Stimulated activated CD8-positive, alpha-beta memory T cell treated with anti-CD3 and anti-CD28 coated beads, Interleukin-7, amount 100 ng/mL, for 4 hours (primary cell): ENCODE results near the gene STX4.
"Not testable (repeated sequence)": the region's sequence is repeated elsewhere in the genome, so short reads cannot be mapped to it uniquely, and the experiment has no call there.

Experiments
- DNase-seq, 2 donors: peaks; one replicate each; pipeline ENCODE4 v3.0.0-alpha.2; 2020; ENCODE audit warnings: low read depth in 2 of 2

The STX4 gene

DNA sequence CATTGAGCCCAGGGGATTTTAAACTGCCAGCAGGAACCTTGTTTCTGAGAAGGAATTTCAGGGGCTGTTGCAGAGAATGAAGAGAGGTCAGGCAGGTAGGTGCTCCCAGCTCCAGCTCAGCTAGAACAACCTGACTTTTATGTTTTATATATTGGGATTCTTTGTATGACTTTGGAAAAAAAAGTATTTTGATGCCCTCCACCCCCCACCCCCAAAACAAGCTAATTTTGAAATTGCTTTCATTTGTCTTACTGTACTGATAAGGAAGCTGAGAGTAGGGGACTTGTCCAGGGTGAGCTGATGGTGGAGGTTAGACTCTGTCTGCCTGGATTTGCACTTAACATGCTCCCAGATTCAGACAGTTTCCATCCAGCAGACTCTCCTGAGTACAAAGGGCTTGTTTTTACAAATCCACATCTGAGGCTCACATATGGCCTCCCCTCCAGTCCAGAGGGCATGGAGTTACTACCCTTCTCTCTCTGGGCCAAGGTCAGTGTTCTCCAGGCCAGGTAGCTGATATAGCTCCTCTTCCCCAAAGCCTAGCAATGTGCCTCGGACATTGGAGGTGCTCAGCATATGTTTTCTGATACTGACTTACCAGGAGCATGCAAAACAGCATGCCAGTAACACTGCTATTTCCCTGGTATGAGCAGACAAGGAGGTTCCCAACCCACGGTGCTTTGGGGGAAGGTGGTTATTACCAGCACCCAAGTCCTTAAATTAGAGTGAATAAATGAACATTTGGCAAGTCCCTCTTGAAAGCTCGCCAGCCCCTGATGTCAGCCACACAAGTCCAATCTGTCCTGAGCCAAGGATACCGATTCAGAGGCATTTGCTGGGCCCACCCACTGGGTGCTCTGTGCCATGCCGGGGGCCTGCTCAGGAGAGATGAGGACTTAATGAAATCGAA, 34.3 kb upstream of the STX4 start:
- DNase-seq: no peak

DNA sequence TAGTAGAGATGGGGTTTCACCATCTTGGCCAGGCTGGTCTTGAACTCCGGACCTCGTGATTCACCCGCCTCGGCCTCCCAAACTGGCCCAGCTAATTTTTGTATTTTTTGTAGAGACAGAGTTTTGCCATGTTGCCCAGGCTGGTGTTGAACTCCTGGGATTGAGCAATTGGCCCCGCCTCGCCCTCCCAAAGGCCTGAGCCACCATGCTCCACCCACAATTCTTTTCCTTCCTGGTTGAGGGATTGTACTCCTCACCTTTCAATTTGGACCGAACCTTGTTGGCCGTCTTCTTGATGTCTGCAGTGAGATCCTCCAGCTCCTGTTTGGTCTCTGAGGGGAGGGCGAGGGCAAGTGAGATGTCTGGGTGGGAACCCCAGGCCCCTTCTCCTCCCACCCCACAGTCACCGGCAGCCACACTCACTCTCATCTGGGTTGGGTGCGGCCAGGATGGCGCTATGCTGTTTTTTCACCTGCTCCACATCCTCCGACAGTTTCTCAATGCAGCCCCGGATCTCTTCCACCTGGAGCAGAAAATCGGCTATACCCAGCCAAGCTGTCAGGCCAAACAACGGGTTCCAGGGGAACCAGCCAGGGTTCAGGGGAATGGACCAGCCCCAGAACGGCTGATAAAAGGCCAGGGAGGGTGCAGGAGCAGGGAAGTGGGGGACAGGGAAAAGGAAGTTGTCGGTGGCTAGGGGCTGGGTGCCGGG, 32.5 kb upstream of the STX4 start:
- no peak for DNase-seq

DNA sequence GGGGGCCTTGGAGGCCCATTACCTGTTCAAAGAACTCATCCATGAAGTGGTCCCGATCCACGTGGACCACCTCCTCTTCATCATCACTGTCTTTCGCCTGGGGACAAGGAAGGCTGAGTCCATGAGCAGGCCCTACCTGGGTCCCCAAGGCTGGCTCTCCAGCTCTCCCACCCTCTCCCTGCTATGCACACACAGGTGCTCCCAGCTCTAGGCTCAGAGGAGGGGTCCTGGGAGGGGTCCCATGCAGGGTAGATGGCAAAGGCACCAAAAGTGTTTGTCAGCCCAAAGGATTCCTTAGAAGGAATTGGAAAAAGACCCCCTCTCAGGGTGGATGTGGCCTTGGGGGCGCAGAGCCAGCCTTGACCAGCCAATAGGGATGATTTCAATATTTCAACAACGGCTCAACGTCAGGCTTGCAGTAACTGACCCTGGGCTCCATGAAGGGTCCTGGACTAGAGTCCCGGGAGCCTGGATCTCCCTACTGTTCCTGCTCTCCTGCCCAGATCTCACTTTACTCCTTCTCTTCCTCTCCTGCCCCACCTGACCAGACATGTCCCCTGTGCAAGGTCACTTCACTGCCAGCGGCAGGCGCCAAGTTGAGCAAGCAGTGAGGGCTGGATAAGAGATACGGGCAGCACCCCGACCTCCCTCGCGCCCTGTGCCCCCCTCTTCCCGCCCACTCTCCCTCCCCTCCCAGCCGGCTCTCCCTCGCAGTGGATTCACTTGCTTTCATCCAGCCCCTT, 31.7 kb upstream of the STX4 start:
- DNase-seq: no peak

DNA sequence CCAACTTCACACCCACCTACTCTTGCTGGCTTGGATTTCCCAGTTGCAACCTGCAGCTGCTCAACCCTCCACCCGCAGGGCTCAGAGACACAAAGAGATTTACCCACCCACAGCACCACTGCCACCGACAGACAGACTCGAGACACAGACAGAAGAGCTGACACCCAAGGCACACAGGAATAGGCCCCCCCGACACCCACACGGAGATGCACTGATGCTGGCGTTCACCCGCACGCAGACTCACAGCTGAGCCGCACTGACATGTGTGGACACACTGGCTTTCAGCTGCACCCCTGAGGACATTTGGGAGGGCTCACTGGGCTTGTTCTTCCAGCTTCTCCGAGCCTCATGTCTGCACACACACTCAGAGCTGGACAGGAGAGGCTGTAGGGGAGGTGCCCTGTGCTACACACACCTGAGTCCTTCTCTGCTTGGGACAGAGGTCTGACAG, 31.1 kb upstream of the STX4 start:
- DNase-seq: no peak

DNA sequence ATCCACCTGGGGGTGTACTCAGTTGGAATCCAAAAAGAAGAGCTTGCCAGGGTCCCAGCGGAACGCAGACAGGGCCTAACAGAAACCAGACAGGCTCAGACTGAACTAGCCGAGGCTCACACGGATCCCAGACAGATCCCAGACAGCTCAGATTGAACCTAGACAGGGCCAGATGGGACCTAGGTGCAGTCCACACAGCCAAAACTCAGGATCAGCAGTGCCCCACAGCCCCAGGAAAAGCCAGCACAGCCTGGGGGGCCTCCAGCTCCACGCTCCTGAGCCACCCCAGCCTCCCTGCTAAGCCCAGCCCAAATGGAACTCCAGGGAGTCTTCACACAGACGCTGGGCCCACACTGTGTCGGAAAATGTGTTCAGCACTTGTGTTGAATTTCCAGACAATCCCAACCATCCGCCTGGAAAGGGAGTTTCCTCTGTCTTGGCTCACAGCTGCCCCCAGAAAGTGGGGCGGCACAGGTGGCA, 30.5 kb upstream of the STX4 start:
- no peak for DNase-seq

DNA sequence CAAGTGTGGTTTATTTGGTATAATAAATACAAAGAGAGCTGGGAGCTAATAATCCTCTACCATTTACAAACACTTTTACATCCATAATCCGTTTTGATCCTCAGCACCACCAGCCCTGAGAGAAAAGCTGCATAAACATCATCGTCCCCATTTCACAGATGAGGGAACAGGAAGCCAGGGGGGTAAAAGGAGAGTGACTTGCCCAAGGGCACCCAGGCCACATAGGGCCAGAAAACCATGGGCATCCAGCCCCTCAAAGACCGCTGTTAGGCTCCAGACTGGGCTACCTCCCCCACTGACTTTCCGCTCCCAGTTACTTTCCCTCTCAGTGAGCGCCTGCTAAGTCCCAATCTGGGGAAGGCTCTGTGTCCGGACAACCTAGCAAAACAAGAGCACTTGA, 29.6 kb upstream of the STX4 start:
- no peak for DNase-seq

DNA sequence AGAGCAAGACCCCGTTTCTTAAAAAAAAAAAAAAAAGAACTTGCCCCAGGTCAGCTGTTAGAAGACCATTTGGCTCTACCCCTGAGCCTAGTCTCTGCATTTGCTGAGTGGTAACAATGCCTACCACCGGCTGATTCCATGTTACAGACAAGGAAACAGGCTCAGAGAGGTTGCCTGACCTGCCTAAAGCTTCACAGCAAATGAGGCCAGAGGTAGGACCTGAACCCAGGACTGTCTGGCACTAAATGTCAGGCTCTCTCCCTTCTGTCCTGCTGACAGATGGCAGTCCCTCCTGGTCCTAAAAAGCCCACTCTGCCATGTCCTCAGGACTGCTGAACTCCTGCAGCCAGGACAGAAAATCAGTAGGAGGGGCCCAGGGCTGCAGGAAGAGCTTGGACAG, 28.7 kb upstream of the STX4 start:
- DNase-seq: no peak

DNA sequence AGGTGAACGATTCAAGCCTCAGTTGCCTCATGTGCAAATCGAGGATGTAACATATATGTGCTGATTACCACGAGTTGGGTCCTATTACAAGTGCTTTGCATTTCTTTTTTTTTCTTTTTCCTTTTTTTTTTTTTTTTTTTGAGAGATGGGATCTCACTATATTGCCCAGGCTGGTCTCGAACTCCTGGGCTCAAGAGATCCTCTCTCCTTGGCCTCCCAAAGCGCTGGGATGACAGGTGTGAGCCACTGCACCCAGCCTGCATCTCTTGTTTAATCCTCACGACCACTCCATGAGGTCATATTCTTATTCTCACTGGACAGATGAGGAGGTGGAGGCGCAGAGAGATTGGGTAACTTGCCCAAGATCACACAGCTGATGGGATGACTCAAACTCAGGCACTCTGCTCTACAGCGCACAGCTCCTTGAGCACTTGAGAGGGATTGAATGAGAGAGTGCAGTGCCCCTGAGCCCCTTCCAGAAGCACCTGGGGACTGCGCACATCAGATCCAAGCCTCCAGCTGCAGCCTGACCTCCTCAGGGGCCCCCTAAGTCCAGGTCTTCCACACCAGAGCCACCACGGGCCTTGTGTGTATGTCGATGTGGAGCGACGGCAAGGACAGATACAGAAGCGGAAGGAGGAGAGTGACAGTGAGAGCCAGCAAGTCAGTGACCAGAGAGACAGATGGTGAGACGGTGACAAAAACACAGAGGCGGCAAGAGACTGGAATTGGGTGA, 27.8 kb upstream of the STX4 start:
- no peak for DNase-seq

DNA sequence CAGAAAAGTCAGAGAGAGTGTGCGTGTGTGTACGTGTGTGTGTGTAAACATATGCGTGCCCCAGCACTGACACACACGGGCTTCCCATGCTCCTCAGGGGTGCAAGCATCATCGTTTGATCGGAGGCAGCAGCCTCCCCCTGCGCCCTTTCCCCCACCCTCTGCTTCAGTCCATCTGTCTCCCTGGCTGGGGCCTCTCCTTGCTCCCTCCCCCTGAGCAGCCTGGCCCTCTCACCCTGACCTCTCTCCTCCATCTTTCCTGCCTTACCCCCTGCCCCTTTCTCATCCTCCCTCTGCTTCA, 27.3 kb upstream of the STX4 start:
- DNase-seq: no peak

DNA sequence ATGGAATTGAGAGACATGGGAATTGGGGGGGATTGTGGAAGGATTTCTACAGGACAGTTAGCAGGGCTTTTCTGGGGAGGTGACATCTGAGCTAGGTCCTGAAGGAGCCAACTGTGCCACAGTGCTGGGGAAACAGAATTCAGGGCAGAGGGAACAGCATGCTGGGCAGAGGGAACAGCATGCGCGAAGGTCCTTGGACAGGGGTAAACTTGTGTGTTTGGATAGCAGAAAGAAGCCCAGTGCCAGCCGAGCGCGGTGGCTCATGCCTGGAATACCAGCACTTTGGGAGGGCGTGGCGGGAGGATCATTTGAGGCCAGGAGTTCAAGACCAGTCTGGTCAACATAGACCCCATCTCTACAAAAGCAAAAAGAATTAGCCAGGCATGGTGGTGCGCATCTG, 26.8 kb upstream of the STX4 start:
- DNase-seq: no peak

DNA sequence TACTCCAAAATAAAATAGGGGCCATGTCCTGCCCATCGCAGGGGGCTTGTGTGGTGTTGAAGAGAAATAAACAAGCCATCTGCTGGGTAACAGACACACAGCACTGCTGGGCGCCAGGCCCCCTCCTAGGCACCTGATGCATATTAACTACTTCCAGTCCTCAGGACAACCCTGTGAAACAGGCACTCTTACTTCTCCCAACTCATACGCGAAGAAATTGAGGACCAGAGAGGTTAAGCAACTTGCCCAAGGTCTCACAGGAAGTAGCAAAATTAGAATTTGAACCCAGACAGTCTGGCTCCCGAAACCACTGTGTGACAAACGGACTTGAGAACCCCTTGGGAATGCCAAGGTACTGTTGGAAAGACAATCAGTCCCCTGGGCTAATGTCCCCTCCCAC, 25.7 kb upstream of the STX4 start:
- DNase-seq: no peak

DNA sequence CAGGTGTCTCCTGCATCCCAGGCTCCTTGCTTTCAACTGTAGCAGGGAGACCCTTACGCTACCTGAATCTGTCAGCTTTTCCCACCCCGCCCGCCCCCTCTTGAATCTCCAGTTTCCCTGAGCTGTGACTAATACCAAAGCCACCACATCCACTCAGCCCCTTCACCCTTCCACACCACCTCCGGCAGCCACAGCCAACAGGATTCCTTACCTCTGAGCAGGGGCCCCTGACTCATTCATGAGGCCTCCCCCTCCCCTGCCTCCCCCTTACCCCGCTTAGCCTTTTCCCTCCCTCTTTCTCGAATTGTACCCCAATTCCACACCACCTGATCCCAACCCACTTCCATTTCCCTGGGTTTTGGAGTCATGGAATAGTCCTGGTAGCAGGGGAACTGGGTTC, 25.2 kb upstream of the STX4 start:
- no peak for DNase-seq

DNA sequence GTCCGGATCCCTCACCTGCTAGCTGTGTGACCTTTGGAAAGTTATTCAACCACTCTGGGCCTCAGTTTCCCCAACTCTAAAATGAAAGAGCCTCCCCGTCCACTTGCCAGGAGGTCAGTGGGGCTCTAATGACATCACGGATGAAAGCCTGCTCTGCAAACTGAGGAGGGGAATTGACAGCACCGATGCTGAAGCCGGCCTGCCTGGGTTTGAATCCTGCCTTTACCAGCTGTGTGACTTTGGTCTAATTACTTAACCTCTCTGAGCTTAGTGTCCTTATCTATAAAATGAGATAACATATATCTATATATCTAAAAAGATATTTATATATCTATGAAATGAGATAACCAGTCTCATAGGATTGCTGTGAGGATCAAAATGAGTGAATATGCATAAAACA, 24.8 kb upstream of the STX4 start:
- DNase-seq: no peak

DNA sequence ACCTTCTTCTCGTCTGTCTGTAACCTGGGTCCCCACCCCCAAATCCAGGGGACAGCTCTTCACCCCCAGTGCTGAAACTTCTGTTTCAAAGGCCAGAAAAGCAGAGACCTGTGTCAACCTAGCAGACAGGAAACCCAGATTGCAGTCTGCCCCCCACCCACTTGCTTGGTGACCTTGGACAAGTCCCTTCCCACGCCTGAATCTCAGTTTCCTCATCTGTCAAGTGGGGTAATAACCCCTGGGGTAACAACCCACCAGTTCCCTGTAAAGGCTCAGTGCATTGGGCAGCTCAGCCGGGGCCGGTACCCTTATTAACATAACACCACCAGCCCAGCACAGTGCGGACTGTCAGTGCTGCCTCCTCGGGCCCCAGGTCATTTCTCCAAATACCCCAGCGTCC, 24.2 kb upstream of the STX4 start:
- no peak for DNase-seq

DNA sequence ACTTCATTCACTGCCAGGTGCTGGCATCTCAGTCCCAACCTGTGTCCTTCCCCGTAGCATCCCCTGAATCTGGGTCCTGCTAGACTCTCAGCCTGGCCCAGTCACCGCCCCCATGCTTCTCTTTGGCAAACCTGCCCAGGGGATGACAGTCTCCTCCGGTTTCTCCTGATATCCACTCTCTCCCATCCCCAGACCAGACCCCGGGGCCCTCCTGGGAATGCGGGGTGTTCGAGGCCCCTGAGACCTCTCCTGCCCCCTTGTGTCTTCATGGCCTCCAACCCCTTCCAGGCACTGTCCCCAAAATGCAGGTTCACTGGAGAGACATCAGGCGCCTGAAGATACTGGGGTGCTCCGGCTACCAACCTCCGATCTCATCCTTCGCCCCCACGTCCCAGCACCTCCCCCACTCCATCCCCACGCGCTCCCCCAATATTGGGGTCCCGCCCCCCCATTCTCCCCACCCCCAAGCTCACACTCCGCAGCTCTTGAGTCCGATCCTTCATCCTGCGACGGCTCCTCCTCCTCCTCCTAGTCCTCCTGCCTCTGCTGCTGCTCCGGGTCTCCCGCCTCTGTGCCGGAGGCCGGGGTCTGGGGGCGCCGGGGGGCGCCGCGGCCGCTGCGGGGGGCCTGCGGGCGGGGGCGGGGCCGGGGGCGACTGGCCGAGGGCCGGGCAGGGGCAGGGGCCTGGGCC, 23.3 kb upstream of the STX4 start:
- no peak for DNase-seq

DNA sequence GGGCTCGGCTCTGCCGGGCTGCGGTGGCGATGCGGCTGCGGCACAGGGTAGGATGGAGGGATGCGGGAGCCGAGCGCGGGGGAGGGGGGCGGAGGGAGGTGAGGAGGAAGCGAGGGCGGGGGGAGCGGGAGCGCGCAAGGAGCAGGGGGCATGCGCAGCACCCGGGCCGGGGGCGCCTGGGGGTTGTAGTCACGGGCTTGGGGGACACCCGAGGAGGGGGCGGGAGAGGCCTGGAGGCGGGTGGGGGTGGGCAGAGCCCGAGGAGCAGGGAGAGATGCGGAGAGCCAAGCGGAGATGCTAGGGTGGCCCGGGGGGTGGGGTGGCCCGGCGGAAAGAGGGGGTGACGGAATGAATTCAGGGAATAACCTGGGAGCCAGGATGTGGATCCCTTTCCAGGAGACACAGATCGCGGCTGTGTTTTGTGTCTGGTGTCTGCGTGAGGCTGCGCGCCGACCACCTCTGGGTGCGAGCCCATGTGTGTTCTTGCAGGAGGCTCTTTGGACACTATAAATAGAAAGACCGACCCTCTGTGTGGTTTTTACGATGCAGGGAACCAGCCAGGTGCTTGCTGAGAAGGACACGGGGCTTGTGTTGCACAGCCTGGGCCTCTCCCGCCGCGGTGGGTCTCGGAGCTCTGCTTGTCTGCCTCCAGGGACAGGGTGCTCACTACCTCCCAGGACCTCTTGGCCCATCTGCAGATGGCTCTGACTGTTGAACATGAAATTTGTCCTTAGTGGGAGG, 22.6 kb upstream of the STX4 start, which contains the start of gene STX1B:
Gene STX1B (minus strand): TSS at position 54 of the 741 bp plus-strand sequence. CDS start 242 bp downstream, outside the sequence.
- DNase-seq: peak in 1 of 2 donors; percentile 52

DNA sequence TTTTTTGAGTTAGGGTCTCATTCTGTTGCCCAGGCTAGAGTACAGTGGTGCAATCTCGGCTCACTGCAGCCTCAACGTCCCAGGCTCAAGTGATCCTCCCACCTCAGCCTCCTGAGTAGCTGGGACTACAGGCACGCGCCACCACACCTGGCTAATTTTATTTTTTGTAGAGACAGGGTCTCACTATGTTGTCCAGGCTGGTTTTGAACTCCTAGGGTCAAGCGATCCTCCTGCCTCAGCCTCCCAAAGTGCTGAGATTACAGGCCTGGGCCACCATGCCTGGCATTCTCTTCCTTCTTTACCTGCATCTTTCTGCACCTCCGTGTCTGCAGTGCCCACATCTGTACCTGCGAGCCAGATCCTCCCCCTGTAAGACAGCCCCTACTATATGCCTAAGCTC, 21.5 kb upstream of the STX4 start:
- not testable (repeated sequence) for DNase-seq

DNA sequence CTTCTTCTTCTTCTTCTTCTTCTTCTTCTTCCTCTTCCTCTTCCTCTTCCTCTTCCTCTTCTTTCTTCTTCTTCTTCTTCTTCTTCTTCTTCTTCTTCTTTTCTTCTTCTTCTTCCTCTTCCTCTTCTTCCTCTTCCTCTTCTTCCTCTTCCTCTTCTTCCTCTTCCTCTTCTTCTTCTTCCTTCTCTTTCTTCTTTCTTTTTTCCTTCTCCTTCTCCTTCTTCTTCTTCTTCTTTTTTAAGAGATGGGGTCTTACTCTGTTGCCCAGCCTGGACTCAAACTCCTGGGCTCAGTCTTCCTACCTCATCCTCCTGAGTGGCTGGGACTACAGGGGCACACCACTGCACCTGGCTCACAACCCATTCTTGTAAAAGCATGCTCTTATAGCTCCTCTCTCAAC, 20.1 kb upstream of the STX4 start:
- DNase-seq: not testable (repeated sequence)

DNA sequence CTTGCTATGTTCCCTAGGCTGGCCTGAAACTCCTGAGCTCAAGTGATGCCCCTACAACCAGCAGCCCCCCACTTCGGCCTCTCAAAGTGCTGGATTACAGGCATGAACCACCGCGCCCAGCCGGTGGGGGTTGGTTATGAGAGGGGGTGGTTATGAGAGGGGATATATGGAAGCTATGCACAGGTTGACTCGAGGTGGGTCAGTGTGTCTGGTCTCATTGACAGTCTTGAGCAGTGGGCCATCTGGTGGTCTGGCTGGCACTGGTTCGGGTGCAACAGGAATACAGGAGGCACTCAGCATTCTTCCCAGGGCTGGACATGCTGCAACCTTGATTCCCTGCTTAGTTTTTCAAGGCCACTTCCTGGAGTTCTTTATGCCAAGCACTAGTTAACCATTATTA, 17.3 kb upstream of the STX4 start:
- DNase-seq: no peak

DNA sequence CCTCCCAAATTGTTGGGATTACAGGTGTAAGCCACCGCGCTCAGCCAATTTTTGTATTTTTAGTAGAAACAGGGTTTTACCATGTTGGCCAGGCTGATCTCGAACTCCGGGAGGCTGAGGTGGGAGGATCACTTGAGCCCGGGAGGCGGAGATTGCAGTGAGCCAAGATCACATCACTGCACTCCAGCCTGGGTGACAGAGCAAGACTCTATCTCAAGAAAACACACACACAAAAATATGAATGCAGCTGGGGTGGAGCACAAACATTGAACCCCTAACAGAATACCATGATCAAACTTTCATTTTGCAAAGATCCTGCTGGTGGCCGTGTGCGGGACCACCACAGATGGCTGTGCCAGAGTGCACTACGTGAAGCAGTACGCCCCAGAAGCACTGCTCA, 15.6 kb upstream of the STX4 start:
- not testable (repeated sequence) for DNase-seq
